WTC11 (cell line): Measurements from ENCODE around the gene MRPL20. TPM values are rescaled to one million over a fixed set of nuclear protein-coding genes. Genes with fewer than 3 reads are reported as not detected.
"Not testable (repeated sequence)": the region's sequence is repeated elsewhere in the genome, so short reads cannot be mapped to it uniquely, and the experiment has no call there.

ENCODE experiments used
- ATAC-seq: fragments of 200-7000 bp; cut with Tn5 transposase; 2 replicates; pipeline ENCODE4 v1.10.0; 2021; ENCODE audit warnings: mild to moderate bottlenecking, moderate library complexity
- CTCF ChIA-PET: fragments of 300-600 bp; sonication (Branson Sonifier 250); formaldehyde crosslinking; loops from one replicate; lab custom pipeline; 2021; ENCODE audit warnings: antibody characterized with exemption; lab: Charles Lee
- POLR2A ChIA-PET: fragments of 350-600 bp; sonication (Branson Sonifier 250); formaldehyde crosslinking; loops from one replicate; lab custom pipeline; 2021; ENCODE audit warnings: antibody characterized with exemption; lab: Charles Lee
- DNase-seq: peaks from one replicate; pipeline ENCODE4 v3.0.0; 2021; ENCODE audit warnings: low spot score
- H3K27ac Mint-ChIP-seq: 2 replicates; pipeline ENCODE4 v1.8.0; 2021; ENCODE audit warnings: mixed read lengths
- H3K27me3 Mint-ChIP-seq: 2 replicates; pipeline ENCODE4 v1.8.0; 2021; ENCODE audit warnings: low read depth, mild to moderate bottlenecking, moderate library complexity, mixed read lengths
- H3K36me3 Mint-ChIP-seq: 2 replicates; pipeline ENCODE4 v1.8.0; 2021; ENCODE audit warnings: mixed read lengths
- H3K4me1 Mint-ChIP-seq: 2 replicates; pipeline ENCODE4 v1.8.0; 2022; ENCODE audit warnings: mixed read lengths
- H3K4me3 Mint-ChIP-seq: 2 replicates; pipeline ENCODE4 v1.8.0; 2021; ENCODE audit warnings: mild to moderate bottlenecking, moderate library complexity, mixed read lengths
- H3K9me3 Mint-ChIP-seq: 2 replicates; pipeline ENCODE4 v1.8.0; 2021; ENCODE audit warnings: mixed read lengths
- ATF3 ChIP-seq: sonication (generic); formaldehyde crosslinking; conservative IDR thresholded peaks from 2 replicates; pipeline ENCODE4 v1.8.1; 2022; ENCODE audit warnings: mild to moderate bottlenecking, missing genetic modification reagents
- ATF6 ChIP-seq: sonication (generic); formaldehyde crosslinking; IDR thresholded peaks from 2 replicates; pipeline ENCODE4 v1.8.1; 2023; ENCODE audit warnings: mild to moderate bottlenecking, missing genetic modification reagents
- CBFB ChIP-seq: sonication (generic); formaldehyde crosslinking; IDR thresholded peaks from 2 replicates; pipeline ENCODE4 v1.8.1; 2022; ENCODE audit warnings: mild to moderate bottlenecking, low read depth, missing genetic modification reagents
- CREB1 ChIP-seq: sonication (generic); formaldehyde crosslinking; IDR thresholded peaks from 2 replicates; pipeline ENCODE4 v1.8.0; 2023; ENCODE audit warnings: mild to moderate bottlenecking, missing genetic modification reagents
- ESRRA ChIP-seq: sonication (generic); formaldehyde crosslinking; IDR thresholded peaks from 2 replicates; pipeline ENCODE4 v1.8.1; 2022; ENCODE audit warnings: mild to moderate bottlenecking, missing genetic modification reagents, borderline replicate concordance
- FOXK1 ChIP-seq: sonication (generic); formaldehyde crosslinking; IDR thresholded peaks from 2 replicates; pipeline ENCODE4 v1.8.0; 2022; ENCODE audit warnings: mild to moderate bottlenecking, moderate library complexity, missing genetic modification reagents
- GTF2I ChIP-seq: fragments of 250-450 bp; sonication (Bioruptor Pico); conservative IDR thresholded peaks from 2 replicates; pipeline ENCODE4 v1.4.0; 2021; ENCODE audit warnings: mild to moderate bottlenecking
- IRF1 ChIP-seq: sonication (generic); formaldehyde crosslinking; IDR thresholded peaks from 2 replicates; pipeline ENCODE4 v1.8.0; 2023; ENCODE audit warnings: missing genetic modification reagents
- IRF2 ChIP-seq: sonication (generic); formaldehyde crosslinking; IDR thresholded peaks from 2 replicates; pipeline ENCODE4 v1.8.0; 2022; ENCODE audit warnings: low read depth, missing genetic modification reagents, borderline replicate concordance
- JUN ChIP-seq: sonication (generic); formaldehyde crosslinking; IDR thresholded peaks from 2 replicates; pipeline ENCODE4 v1.8.0; 2023; ENCODE audit warnings: mild to moderate bottlenecking, missing genetic modification reagents
- KAT7 ChIP-seq: sonication (generic); formaldehyde crosslinking; IDR thresholded peaks from 2 replicates; pipeline ENCODE4 v1.8.1; 2023; ENCODE audit warnings: missing genetic modification reagents, mild to moderate bottlenecking, borderline replicate concordance
- NFE2L1 ChIP-seq: sonication (generic); formaldehyde crosslinking; IDR thresholded peaks from 2 replicates; pipeline ENCODE4 v1.8.1; 2023; ENCODE audit warnings: missing genetic modification reagents
- NR2C2 ChIP-seq: sonication (generic); formaldehyde crosslinking; IDR thresholded peaks from 2 replicates; pipeline ENCODE4 v1.8.0; 2022; ENCODE audit warnings: mild to moderate bottlenecking, missing genetic modification reagents
- RELA ChIP-seq: sonication (generic); formaldehyde crosslinking; IDR thresholded peaks from 2 replicates; pipeline ENCODE4 v1.8.1; 2022; ENCODE audit warnings: missing genetic modification reagents, mild to moderate bottlenecking, borderline replicate concordance
- STAT6 ChIP-seq: sonication (generic); formaldehyde crosslinking; conservative IDR thresholded peaks from 2 replicates; pipeline ENCODE4 v1.8.1; 2023; ENCODE audit warnings: mild to moderate bottlenecking, low read depth, missing genetic modification reagents, moderate library complexity
- TP53 ChIP-seq: sonication (generic); formaldehyde crosslinking; IDR thresholded peaks from 2 replicates; pipeline ENCODE4 v1.8.1; 2023; ENCODE audit warnings: mild to moderate bottlenecking, missing genetic modification reagents
- ZNF138 ChIP-seq: sonication (generic); formaldehyde crosslinking; conservative IDR thresholded peaks from 2 replicates; pipeline ENCODE4 v1.8.1; 2022; ENCODE audit warnings: mild to moderate bottlenecking, moderate library complexity, missing genetic modification reagents
- ZNF671 ChIP-seq: fragments of 250-450 bp; sonication (Bioruptor Pico); IDR thresholded peaks from 2 replicates; pipeline ENCODE4 v1.8.0; 2021; ENCODE audit warnings: mild to moderate bottlenecking
- total RNA-seq: library from RNA; stranded (reverse); gene quantifications from 3 replicates; pipeline ENCODE4 v1.2.3, GENCODE V29; 2021
- TF ChIP-seq, protein P1 (sequence below): sonication (generic); formaldehyde crosslinking; IDR thresholded peaks from 2 replicates; pipeline ENCODE4 v1.8.1; 2022; ENCODE audit warnings: mild to moderate bottlenecking, missing genetic modification reagents, moderate library complexity, borderline replicate concordance
- TF ChIP-seq, protein P2 (sequence below): fragments of 250-450 bp; sonication (Bioruptor Pico); IDR thresholded peaks from 2 replicates; pipeline ENCODE4 v1.9.0; 2021; ENCODE audit warnings: mild to moderate bottlenecking

The MRPL20 gene
- total RNA-seq, 1 experiment from 2014 or later = 156 TPM

- ATAC-seq (no peak), DNase-seq (no peak)
- Mint-ChIP-seq H3K4me3 (no peak overlapping the region), H3K4me1 (no peaks in the 10 kb centered on the region), H3K9me3 (no peaks in the 10 kb centered on the region), H3K27ac (no peak overlapping the region), H3K27me3 (peaks cover 4% of the 10 kb centered on the region), H3K36me3 (no peaks in the 10 kb centered on the region)
- ChIA-PET CTCF (no interaction called here), POLR2A (no interaction called here)
- no peak for TF ChIP-seq IRF2 (CRISPR knock-in tag)
- TF ChIP-seq JUN (CRISPR knock-in tag) = no peak
- TF ChIP-seq, protein P1, sequence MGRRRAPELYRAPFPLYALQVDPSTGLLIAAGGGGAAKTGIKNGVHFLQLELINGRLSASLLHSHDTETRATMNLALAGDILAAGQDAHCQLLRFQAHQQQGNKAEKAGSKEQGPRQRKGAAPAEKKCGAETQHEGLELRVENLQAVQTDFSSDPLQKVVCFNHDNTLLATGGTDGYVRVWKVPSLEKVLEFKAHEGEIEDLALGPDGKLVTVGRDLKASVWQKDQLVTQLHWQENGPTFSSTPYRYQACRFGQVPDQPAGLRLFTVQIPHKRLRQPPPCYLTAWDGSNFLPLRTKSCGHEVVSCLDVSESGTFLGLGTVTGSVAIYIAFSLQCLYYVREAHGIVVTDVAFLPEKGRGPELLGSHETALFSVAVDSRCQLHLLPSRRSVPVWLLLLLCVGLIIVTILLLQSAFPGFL = no peak
- TF ChIP-seq, protein P2, sequence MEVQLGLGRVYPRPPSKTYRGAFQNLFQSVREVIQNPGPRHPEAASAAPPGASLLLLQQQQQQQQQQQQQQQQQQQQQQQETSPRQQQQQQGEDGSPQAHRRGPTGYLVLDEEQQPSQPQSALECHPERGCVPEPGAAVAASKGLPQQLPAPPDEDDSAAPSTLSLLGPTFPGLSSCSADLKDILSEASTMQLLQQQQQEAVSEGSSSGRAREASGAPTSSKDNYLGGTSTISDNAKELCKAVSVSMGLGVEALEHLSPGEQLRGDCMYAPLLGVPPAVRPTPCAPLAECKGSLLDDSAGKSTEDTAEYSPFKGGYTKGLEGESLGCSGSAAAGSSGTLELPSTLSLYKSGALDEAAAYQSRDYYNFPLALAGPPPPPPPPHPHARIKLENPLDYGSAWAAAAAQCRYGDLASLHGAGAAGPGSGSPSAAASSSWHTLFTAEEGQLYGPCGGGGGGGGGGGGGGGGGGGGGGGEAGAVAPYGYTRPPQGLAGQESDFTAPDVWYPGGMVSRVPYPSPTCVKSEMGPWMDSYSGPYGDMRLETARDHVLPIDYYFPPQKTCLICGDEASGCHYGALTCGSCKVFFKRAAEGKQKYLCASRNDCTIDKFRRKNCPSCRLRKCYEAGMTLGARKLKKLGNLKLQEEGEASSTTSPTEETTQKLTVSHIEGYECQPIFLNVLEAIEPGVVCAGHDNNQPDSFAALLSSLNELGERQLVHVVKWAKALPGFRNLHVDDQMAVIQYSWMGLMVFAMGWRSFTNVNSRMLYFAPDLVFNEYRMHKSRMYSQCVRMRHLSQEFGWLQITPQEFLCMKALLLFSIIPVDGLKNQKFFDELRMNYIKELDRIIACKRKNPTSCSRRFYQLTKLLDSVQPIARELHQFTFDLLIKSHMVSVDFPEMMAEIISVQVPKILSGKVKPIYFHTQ (CRISPR knock-in tag) = no peak
- TF ChIP-seq ESRRA (CRISPR knock-in tag) = no peak
- no peak for TF ChIP-seq ZNF138
- no peak for TF ChIP-seq TP53
- no peak for TF ChIP-seq CREB1 (CRISPR knock-in tag)
- no peak for TF ChIP-seq FOXK1 (CRISPR knock-in tag)
- no peak for TF ChIP-seq ATF3 (CRISPR knock-in tag)
- no peak for TF ChIP-seq ZNF671
- no peak for TF ChIP-seq CBFB
- no peak for TF ChIP-seq ATF6 (CRISPR knock-in tag)
- no peak for TF ChIP-seq NR2C2 (CRISPR knock-in tag)
- no peak for TF ChIP-seq GTF2I (CRISPR knock-in tag)
Observed at GRCh38 chr1:1452882-1453281, 45.8 kb upstream of the MRPL20 start.

DNA sequence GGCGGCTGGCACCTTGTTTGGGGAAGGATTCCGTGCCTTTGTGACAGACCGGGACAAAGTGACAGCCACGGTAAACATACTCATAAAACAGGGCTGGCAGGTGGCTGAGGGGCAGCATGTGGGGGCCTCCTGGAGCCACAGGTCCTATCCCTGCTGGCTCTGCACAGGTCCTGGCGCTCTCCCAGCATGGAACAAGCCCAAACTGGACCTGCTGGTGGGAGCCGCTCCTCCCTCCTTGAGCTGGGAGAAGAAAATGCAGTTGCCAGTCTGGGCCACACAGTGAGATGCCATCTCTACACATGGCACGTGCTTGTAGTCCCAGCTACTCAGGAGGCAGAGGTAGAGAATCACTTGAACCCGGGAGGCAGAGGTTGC lies 45.3 kb upstream of the MRPL20 start:
- ATAC-seq, POLR2A ChIA-PET, DNase-seq, H3K27ac Mint-ChIP-seq, H3K4me1 Mint-ChIP-seq, H3K27me3 Mint-ChIP-seq, H3K4me3 Mint-ChIP-seq, H3K36me3 Mint-ChIP-seq, CTCF ChIA-PET, H3K9me3 Mint-ChIP-seq: not testable (repeated sequence)

- ATAC-seq (no peak), DNase-seq (no peak)
- H3K36me3 Mint-ChIP-seq = no peaks in the 10 kb centered on the region
- no peaks in the 10 kb centered on the region for H3K4me1 Mint-ChIP-seq
- peaks cover 4% of the 10 kb centered on the region for H3K27me3 Mint-ChIP-seq
- POLR2A ChIA-PET = no interaction called here
- H3K4me3 Mint-ChIP-seq = no peak overlapping the region
- H3K27ac Mint-ChIP-seq = no peak overlapping the region
- CTCF ChIA-PET = interaction anchor here (1.1 kb wide), 1 partner anchor 11 kb away, joined by 4 read pairs; no protein-coding TSS in a partner anchor
- H3K9me3 Mint-ChIP-seq = no peaks in the 10 kb centered on the region
- TF ChIP-seq ZNF138 (no peak), KAT7 (no peak), RELA (CRISPR knock-in tag) (no peak), NFE2L1 (CRISPR knock-in tag) (no peak), STAT6 (CRISPR knock-in tag) (no peak), IRF1 (CRISPR knock-in tag) (no peak)
Observed at GRCh38 chr1:1451696-1452364, 44.7 kb upstream of the MRPL20 start.
